NCI-H748 (cell line): ENCODE measurements around the gene MVB12A.
A peak's percentile ranks its signal among the peaks of the same experiment; 100 is the strongest.

ENCODE experiments used
- DNase-seq: peaks from one replicate; lab custom pipeline; 2025; ENCODE audit not compliant: unreplicated experiment; lab: John Stamatoyannopoulos, UW

Gene MVB12A

GRCh38 chr19:17404621-17405249, 15.1 kb upstream of the MVB12A start:
- no peak for DNase-seq

DNA sequence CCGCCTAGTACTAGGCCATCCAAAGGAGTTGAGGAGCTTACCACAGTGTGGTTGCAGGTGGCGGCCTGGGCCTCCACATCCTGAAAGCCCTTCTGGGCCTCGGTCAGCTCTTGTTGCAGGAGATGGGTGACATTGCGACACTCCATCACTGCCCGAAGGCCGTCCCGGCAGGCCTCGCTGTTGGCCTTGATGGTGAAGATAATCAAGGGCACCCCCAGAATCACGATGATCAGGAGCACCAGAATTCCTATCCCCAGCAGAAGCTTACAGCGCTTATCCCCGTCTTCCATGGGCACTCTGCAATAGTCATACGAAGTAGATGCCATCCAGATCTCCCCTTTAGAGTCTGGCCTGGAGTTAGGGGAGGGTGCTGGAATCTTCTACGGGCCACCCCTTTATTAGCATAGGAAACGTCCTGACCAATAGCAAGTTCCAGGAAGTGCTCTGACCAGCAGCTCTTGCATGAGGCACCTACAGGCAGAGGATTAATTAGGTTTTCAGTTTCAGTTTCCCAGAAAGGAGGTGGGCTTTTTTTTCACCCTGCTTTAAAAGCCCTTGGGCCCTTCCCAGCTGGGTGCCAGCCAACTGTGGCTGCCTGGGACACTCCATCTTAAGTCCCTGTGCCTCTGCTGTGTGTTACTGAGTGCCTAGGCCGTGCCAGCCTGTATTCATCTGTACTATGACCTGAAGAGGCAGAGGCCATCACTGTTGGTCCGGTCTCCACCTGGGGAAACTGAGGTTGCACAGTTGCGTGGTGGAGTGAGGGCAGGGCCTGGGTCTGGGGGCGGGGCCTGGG, 14.4 kb upstream of the MVB12A start, which contains the start of gene BST2:
Gene BST2 (minus strand): TSS at position 381 of the 796 bp plus-strand sequence. CDS start 55 bp downstream, at position 326.
- DNase-seq = no peak

DNA sequence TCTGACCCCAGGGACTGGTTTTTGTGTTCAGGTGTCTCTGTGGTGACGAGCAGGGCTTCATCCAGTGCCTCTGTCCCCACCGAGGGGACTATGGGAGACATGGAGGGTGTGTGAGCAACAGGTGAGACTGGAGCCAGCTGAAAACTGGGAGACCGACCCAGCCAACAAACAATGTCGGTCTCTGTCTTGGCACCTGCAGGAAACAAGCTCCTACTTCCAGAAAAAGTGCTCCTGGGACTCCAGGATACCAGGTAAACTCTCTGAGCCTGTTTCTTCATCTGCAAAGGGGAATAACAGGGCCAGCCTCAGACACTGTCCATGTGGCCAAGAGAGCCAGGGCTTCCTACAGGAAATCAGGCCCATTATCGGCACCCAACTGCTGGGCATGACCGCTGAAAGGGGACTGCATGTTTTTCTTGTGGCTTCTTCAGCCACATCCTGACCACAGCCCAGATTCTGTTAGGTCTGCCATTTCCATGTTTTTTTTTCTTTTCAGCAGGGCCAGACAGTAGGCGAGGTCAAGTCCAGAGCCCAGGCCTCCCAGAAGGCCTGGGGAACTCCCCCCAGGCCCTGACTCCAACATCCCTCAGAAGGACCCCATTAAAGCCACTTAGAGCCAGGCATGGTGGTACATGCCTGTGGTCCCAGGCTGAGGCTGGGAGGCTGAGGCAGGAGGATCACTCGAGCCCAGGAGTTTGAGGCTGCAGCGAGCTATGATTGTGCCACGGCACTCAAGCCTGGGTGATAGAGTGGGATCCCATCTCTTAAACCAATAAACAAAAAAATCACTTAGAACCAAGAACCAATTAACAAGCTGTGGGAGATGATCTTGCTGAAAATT, 13.6 kb upstream of the MVB12A start:
- DNase-seq = no peak

GRCh38 chr19:17406887-17407196, 13.0 kb upstream of the MVB12A start:
- no peak for DNase-seq

DNA sequence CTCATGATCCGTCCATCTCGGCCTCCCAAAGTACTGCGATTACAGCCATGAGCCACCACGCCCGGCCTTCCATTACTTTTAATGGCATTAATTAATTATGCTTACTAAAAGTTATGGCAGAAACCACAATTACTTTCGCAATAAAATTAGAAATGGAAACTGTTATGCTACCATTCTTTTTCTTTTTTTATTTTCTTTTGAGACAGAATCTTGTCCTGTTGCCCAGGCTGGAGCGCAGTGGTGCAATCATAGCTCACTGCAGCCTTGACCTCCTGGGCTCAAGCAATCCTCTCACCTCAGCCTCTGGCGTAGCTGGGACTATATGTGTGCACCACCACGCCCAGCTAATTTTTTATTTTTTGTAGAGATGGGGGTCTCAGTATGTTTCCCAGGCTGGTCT, 9.9 kb upstream of the MVB12A start:
- DNase-seq = no peak

- no peak for DNase-seq
Measured at GRCh38 chr19:17411801-17412200, 8.0 kb upstream of the MVB12A start.

- no peak for DNase-seq
Measured at GRCh38 chr19:17414097-17414496, 5.8 kb upstream of the MVB12A start.

DNA sequence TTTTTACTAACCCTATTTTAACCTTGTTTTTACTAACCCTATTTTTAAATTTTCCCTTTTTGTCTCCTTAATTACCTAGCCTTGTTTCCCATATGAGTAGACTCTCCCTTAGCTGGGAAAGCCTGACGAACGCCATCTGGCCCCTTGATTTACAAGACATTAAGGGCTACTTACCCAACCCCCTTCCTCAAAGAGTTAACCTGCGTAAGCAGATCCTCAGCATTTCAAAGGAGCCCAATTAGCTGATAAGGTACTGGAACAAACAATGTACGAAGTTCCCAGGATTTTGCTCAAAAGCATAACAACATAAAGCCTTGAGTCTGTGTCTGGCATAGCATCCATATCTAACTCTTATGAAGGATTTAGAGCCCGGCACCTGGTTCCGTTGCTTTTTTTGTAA, 4.7 kb upstream of the MVB12A start:
- no peak for DNase-seq

DNA sequence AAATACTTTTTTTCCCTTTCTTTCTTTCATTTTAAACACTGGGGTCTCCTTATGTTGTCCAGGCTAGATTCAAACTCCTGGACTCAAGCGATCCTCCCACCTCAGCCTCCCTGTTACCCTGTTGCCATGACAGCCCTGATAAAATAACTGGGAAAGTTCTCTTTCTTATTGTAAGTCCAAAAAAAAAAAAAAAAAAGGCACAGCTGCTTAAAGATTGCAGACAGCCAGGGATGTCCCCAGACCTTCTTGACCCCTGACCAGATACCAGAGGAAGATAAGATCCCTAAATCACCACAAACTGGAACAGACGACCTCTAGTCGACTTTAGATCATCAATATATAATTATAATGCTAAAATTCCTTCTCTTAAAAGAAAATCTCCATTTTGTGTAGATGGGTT, 1.1 kb upstream of the MVB12A start:
- DNase-seq = no peak

DNA sequence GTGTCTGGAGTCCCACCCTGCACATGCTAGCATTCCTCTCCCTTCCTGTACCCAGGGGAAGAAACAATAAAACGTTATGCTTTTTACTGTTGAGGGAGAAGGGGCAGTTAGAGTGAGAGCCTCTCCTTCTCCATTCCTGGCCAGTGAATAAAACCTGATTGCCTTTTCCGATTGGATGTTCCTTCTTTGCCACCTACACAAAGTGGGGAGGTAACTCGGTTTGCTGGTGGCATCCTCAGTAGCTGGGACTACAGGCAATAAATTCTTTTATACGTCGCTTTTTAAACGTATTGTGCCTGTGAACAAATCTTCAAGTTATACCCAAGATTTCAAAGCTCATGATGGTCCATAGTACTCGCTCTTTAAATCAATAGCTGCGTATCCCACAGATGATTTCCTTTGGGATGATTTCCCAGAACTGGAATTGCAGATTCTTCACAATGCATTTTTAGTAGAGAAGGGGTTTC, 660 bp upstream of the MVB12A start:
- no peak for DNase-seq

DNA sequence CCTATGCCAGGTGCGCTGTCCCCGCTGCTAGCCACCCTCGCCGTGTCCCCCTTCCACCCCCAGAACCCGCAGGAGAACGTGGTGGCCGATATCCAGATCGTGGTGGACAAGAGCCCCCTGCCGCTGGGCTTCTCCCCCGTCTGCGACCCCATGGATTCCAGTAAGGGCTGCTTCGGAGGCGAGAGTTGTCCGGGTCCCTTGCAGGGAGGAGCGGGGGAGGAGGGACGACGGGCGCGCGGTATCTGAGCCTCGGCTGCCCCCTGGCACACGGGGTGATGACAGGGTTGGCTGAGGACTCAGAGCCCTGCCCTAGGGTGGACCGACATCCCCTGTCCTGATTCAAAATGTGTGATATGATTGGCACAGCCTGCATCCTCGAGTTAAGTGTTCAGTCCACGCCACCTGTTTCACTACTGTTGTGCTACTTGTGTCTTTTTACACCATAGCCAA, 653 bp downstream of the MVB12A start:
- DNase-seq = peak; percentile 32

GRCh38 chr19:17421942-17422341, 2.1 kb downstream of the MVB12A start:
- no peak for DNase-seq

- no peak for DNase-seq
Measured at GRCh38 chr19:17423429-17424208, 3.8 kb downstream of the MVB12A start.

DNA sequence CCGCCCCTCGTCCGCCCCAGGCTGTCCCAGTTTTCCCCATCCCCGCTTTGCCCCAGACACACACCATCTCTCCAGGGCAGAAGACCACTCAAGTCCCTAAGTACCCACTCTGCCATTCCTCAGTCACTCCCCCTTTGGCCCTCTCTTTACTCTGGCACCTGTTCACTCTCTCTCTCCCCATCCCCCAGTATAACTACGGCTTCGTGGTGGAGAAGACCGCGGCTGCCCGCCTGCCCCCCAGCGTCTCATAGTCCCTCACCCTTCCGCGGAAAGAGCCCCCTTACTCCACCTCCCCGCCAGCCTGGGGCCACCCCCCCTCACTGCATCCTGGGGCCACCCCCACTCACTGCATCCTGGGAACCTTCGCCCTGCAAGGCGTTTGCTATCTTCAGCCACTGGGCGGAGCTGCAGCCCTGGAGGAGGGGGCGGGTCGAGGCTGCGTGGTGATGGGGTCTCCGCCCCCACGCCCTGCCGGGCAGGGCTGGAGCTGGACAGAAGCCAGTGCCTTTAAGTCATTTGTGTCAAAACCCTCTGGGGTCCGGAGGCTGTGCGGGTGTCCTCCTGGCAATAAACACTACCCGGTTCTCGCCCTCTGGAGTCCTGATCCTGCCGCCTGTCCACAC, 5.0 kb downstream of the MVB12A start:
- peak; percentile 68 for DNase-seq

- no peak for DNase-seq
Measured at GRCh38 chr19:17429641-17430113, 9.8 kb downstream of the MVB12A start.

DNA sequence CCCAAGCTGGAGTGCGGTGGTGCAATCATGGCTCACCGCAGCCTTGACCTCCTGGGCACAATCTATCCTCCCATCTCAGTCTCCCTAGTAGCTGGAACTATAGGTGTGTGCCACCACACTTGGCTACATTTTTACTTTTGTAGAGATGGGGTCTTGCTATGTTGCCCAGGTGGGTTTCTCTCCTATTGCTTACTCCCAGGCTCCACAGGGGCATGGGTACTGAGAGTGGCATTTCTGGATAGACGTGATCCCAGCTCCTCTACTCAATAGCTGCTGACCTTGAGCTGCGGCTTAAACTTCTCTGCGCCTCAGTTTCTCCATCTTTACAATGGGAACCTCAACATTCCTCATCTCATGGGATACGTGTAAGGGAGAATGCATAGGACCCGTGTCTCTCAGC, 11.6 kb downstream of the MVB12A start:
- DNase-seq = no peak

GRCh38 chr19:17435218-17435617, 15.4 kb downstream of the MVB12A start:
- no peak for DNase-seq

DNA sequence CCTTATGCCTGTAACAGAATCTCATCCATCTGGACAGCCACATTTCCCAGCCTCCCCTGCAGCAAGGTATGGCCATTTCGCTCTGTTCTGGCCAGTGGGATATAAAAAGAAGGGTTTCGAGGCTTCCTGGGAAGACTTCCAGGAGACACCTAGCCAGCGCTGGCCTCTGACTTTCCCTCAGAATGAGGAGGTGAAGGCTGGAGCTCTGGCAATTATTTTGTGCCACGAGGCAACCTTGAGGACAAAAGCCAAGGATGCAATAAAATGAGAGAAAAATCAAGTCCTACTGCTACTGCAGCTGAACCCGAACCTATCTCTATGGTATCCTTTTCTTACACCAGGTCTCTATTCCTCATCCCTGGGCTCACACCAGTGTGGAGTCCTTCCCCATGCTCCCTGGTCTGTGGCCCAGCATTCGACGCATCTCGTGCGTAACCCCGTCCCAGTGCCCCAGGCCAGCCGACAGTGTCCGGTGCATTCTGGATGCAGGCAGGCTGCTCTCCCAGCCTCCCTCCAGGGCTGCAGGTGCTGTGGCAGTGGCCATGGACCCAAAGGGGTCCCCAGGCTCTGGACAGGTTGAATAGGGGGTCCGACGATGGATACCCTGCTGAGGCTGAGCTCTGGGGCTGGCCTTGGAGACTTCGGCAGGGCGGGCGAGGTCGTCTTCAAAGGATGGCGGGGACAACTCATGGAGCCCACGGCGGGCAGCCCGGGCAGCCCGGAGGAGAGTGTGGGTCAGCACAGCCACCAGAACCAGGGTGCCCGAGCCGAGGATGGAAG, 16.4 kb downstream of the MVB12A start:
- DNase-seq = no peak

- no peak for DNase-seq
Measured at GRCh38 chr19:17436874-17437267, 17.0 kb downstream of the MVB12A start.
